ENCODE results near the gene RAPGEF4. TPM values are rescaled to one million over a fixed set of nuclear protein-coding genes. Genes with fewer than 3 reads are reported as not detected.

Gene RAPGEF4
- total and polyA plus RNA-seq, 2 of the 8 experiments (the other 6 are each of a cell fraction or from before 2014, with no cell fraction given), result 1.2 to 2.6 TPM

DNA sequence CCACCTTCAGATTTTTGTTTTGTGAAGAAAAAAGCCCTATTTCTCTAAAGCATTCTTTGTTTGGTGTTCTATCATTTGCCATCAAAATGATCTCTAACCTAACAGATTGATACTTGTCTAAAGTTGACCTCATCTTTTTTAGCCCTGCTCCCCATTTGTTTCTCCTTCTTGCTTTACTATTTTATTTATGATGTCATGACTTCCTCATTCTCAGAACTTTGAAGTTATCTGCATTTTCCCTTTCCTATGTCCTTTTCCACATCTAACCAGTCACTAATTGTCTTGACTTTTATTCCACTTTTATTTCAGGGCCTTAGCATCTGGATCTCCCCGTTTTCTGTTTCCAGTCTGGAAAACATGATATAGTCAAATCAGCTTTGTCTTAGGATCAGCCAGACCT, 8.3 kb downstream of the RAPGEF4 start:
- no peaks in the 10 kb centered on the region for H3K79me1 ChIP-seq (ENCODE audit: low read depth, low read length)
- no peak overlapping the region for H2AK5ac ChIP-seq (ENCODE audit: low read depth, low read length)
- no peaks in the 10 kb centered on the region for H3K23me2 ChIP-seq (ENCODE audit: low read depth, low read length)
- H3K4ac ChIP-seq (replicated peaks; ENCODE audit: insufficient read length, low read depth, low read length), result no peak overlapping the region
- H2BK15ac ChIP-seq (ENCODE audit: low read length), result no peak overlapping the region
- TF ChIP-seq POU5F1 (IDR thresholded peaks at IDR 0.05; ENCODE audit: low read depth, low read length) (no peak), TAF1 (IDR thresholded peaks at IDR 0.05; ENCODE audit: low read depth, low read length) (no peak), KDM1A (IDR thresholded peaks at IDR 0.05; ENCODE audit: borderline replicate concordance, low read length) (no peak)
- TF ChIP-seq, protein P1, sequence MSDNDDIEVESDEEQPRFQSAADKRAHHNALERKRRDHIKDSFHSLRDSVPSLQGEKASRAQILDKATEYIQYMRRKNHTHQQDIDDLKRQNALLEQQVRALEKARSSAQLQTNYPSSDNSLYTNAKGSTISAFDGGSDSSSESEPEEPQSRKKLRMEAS (IDR thresholded peaks at IDR 0.05), result no peak
- WGBS, 2 experiments (ENCODE audit: extremely low coverage in 1 of 2, insufficient coverage in 1 of 2, insufficient read length in 1 of 2, insufficient replicate concordance in 2 of 2, low coverage in 1 of 2, low lambda C conversion rate in 2 of 2, missing lambda C conversion rate in 1 of 2), result 100% methylated on average over 1 of the region's 1 CpG; no CpG with 5 or more reads in 1 of the 2 experiments
- no peak overlapping the region for H3K56ac ChIP-seq (replicated peaks; ENCODE audit: insufficient read length, low read depth, low read length)
- no peak overlapping the region for H2AFZ ChIP-seq (ENCODE audit: low read length)
- no peak overlapping the region for H3K14ac ChIP-seq (ENCODE audit: insufficient read length)
- no peak overlapping the region for H2BK12ac ChIP-seq (ENCODE audit: low read depth, low read length)
- H3K27ac ChIP-seq (ENCODE audit: low read depth, low read length), result no peak overlapping the region
- no peak overlapping the region for H3K9ac ChIP-seq (replicated peaks in 1 of 4; ENCODE audit: extremely low read depth in 1 of 4, low read depth in 3 of 4, low read length in 3 of 4)
- no peaks in the 10 kb centered on the region for H3K4me1 ChIP-seq (replicated peaks in 1 of 4; ENCODE audit: control insufficient read depth in 3 of 4, insufficient read depth in 4 of 4, low read length in 3 of 4)
- no peaks in the 10 kb centered on the region for H3K36me3 ChIP-seq (ENCODE audit: control insufficient read depth in 2 of 4, insufficient read depth in 4 of 4, low read length in 3 of 4)
- H4K20me1 ChIP-seq (replicated peaks in 1 of 2; ENCODE audit: control insufficient read depth in 1 of 2, insufficient read depth in 2 of 2, low read length in 2 of 2), result no peaks in the 10 kb centered on the region
- no peak overlapping the region for H3K18ac ChIP-seq (ENCODE audit: extremely low read depth, low read length)
- DNase-seq (ENCODE audit: low read depth in 1 of 2, low spot score in 2 of 2) (no peak), FAIRE-seq (no peak)
- no peak overlapping the region for H3K4me3 ChIP-seq (ENCODE audit: extremely low read depth in 1 of 4, insufficient read depth in 2 of 4, low read depth in 3 of 4, low read length in 4 of 4)
- H2BK20ac ChIP-seq (ENCODE audit: low read length), result no peak overlapping the region
- POLR2A ChIA-PET (ENCODE audit: partially characterized antibody), result no interaction called here
- H3K9me3 ChIP-seq (ENCODE audit: insufficient read depth in 2 of 2, low read depth in 1 of 2, low read length in 1 of 2), result peaks cover 3 to 10% of the 10 kb centered on the region in 2 experiments; a peak in 3 of 4 replicates
- no peak overlapping the region for H3K23ac ChIP-seq (ENCODE audit: insufficient read length)
- H2BK5ac ChIP-seq (ENCODE audit: low read depth, low read length), result no peak overlapping the region
- no peak overlapping the region for H2BK120ac ChIP-seq (replicated peaks; ENCODE audit: low read depth, low read length)
- CTCF ChIA-PET (ENCODE audit: partially characterized antibody), result no interaction called here
- no peaks in the 10 kb centered on the region for H3K27me3 ChIP-seq (replicated peaks in 1 of 4; ENCODE audit: control insufficient read depth in 3 of 4, extremely low read depth in 1 of 4, insufficient read depth in 3 of 4, low read length in 3 of 4)
- no peak overlapping the region for H4K5ac ChIP-seq (ENCODE audit: insufficient read length, low read depth, low read length)
- no peaks in the 10 kb centered on the region for H3K79me2 ChIP-seq (ENCODE audit: control insufficient read depth in 1 of 2, insufficient read depth in 2 of 2, low read length in 2 of 2)
- H3K4me2 ChIP-seq (ENCODE audit: insufficient read depth in 1 of 2, low read depth in 2 of 2, low read length in 2 of 2), result no peak overlapping the region
- no peak overlapping the region for H4K8ac ChIP-seq (ENCODE audit: extremely low read depth, insufficient read depth, low read length)
- H4K91ac ChIP-seq (replicated peaks; ENCODE audit: insufficient read length, low read length), result no peak overlapping the region

Data from H1 (cell line).